ENCODE data around the gene NPTN. TPM values are rescaled to one million over a fixed set of nuclear protein-coding genes. Genes with fewer than 3 reads are reported as not detected.
"Not testable (repeated sequence)": the region's sequence is repeated elsewhere in the genome, so short reads cannot be mapped to it uniquely, and the experiment has no call there.

NPTN gene
- total RNA-seq, 1 donor from 2014 or later, result 139 TPM

- peaks cover 0 to 23% of the 10 kb centered on the region in 2 donors for H3K36me3 ChIP-seq
- H3K4me1 ChIP-seq, result peaks cover 44% of the 10 kb centered on the region
These were observed 55.2 kb downstream of the NPTN start for GRCh38 chr15:73578026-73578425.

GRCh38 chr15:73577593-73577992 is 55.6 kb downstream of the NPTN start:
- not testable (repeated sequence) for H3K4me3 ChIP-seq; H3K9me3 ChIP-seq; DNase-seq (ENCODE audit: extremely low spot score in 2 of 2); H3K27ac ChIP-seq; H3K27me3 ChIP-seq
- intact Hi-C loops (cut with DNase I), result loop anchor here (10.0 kb wide), 1 partner anchor 127 kb away; no protein-coding TSS in a partner anchor
- H3K36me3 ChIP-seq, result peaks cover 0 to 27% of the 10 kb centered on the region in 2 donors
- H3K4me1 ChIP-seq, result peaks cover 46% of the 10 kb centered on the region

More at GRCh38 chr15:73578026-73578425, 55.2 kb downstream of the NPTN start:
- Histone ChIP-seq H3K9me3 (no peaks in the 10 kb centered on the region), H3K4me3 (no peak overlapping the region), H3K27ac (no peak overlapping the region), H3K27me3 (no peaks in the 10 kb centered on the region)
- intact Hi-C loops (cut with DNase I), result loop anchor here (10.0 kb wide), 1 partner anchor 127 kb away; no protein-coding TSS in a partner anchor
- no peak for DNase-seq (ENCODE audit: extremely low spot score in 2 of 2)
- TF ChIP-seq POLR2A (IDR thresholded peaks at IDR 0.05), result no peak
- TF ChIP-seq CTCF (IDR thresholded peaks at IDR 0.05), result no peak
- no peak for TF ChIP-seq POLR2AphosphoS5 (IDR thresholded peaks at IDR 0.05; ENCODE audit: insufficient read depth in 1 of 2, low read depth in 1 of 2)

- Histone ChIP-seq H3K4me1 (peaks cover 46% of the 10 kb centered on the region), H3K4me3 (no peak overlapping the region), H3K27ac (peak overlapping the region; percentile 1), H3K27me3 (no peaks in the 10 kb centered on the region), H3K9me3 (no peaks in the 10 kb centered on the region), H3K36me3 (peaks cover 0 to 30% of the 10 kb centered on the region in 2 donors)
- TF ChIP-seq POLR2AphosphoS5 (IDR thresholded peaks at IDR 0.05; ENCODE audit: insufficient read depth in 1 of 2, low read depth in 1 of 2), result peak in 1 of 2 donors; percentile 30
- no peak for TF ChIP-seq CTCF (IDR thresholded peaks at IDR 0.05)
- DNase-seq (ENCODE audit: extremely low spot score in 2 of 2), result no peak
- intact Hi-C loops (cut with DNase I), result loop anchor here (10.0 kb wide), 1 partner anchor 129 kb away; no protein-coding TSS in a partner anchor
These were observed 57.4 kb downstream of the NPTN start for GRCh38 chr15:73575636-73576247.

GRCh38 chr15:73573572-73573971 is 59.6 kb downstream of the NPTN start:
- H3K4me3 ChIP-seq, result no peak overlapping the region
- no peak overlapping the region for H3K27ac ChIP-seq
- H3K27me3 ChIP-seq, result no peaks in the 10 kb centered on the region
- H3K9me3 ChIP-seq, result no peaks in the 10 kb centered on the region
- peaks cover 46% of the 10 kb centered on the region for H3K4me1 ChIP-seq
- intact Hi-C loops (cut with DNase I), result loop anchor here (10.0 kb wide), 1 partner anchor 131 kb away; no protein-coding TSS in a partner anchor
- peaks cover 0 to 51% of the 10 kb centered on the region in 2 donors for H3K36me3 ChIP-seq
- no peak for DNase-seq (ENCODE audit: extremely low spot score in 2 of 2)
- TF ChIP-seq POLR2AphosphoS5 (IDR thresholded peaks at IDR 0.05; ENCODE audit: insufficient read depth in 1 of 2, low read depth in 1 of 2) (peak in 1 of 2 donors; percentile 22), POLR2A (IDR thresholded peaks at IDR 0.05) (no peak)

DNA sequence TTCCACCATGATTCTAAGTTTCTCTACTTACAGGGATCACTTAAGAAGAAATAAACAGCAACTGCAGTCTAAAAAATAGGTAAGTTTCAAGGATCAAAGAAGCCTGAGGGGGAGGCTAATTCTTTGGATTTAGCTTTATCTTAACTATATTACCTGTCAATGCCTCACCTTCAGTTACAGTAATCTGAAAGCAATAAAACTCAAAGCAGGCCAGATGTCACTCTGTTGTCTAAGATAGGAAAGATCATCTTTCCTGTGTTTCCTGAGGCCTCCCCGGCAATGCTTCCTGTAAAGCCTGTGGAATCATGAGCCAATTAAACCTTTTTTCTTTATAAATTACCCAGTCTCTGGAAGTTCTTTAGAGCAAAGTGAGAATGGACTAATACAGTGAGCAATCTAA is 60.2 kb downstream of the NPTN start:
- no peak for TF ChIP-seq CTCF (IDR thresholded peaks at IDR 0.05)
- TF ChIP-seq POLR2AphosphoS5 (IDR thresholded peaks at IDR 0.05; ENCODE audit: insufficient read depth in 1 of 2, low read depth in 1 of 2), result no peak
- no peak for TF ChIP-seq POLR2A (IDR thresholded peaks at IDR 0.05)
- no peak overlapping the region for H3K4me3 ChIP-seq
- H3K9me3 ChIP-seq, result no peaks in the 10 kb centered on the region
- H3K36me3 ChIP-seq, result peaks cover 0 to 55% of the 10 kb centered on the region in 2 donors
- H3K27ac ChIP-seq, result no peak overlapping the region
- no peak for DNase-seq (ENCODE audit: extremely low spot score in 2 of 2)
- H3K27me3 ChIP-seq, result no peaks in the 10 kb centered on the region
- intact Hi-C loops (cut with DNase I), result loop anchor here (10.0 kb wide), 1 partner anchor 132 kb away; no protein-coding TSS in a partner anchor
- peaks cover 40% of the 10 kb centered on the region for H3K4me1 ChIP-seq

GRCh38 chr15:73572296-73572695 is 60.9 kb downstream of the NPTN start:
- Histone ChIP-seq H3K4me1 (peaks cover 34% of the 10 kb centered on the region), H3K4me3 (no peak overlapping the region), H3K36me3 (peaks cover 0 to 63% of the 10 kb centered on the region in 2 donors), H3K27ac (no peak overlapping the region), H3K9me3 (no peaks in the 10 kb centered on the region), H3K27me3 (no peaks in the 10 kb centered on the region)
- no peak for DNase-seq (ENCODE audit: extremely low spot score in 2 of 2)
- intact Hi-C loops (cut with DNase I), result loop anchor here (10.0 kb wide), 1 partner anchor 133 kb away; no protein-coding TSS in a partner anchor
- no peak for TF ChIP-seq POLR2A (IDR thresholded peaks at IDR 0.05)
- no peak for TF ChIP-seq POLR2AphosphoS5 (IDR thresholded peaks at IDR 0.05; ENCODE audit: insufficient read depth in 1 of 2, low read depth in 1 of 2)
- TF ChIP-seq CTCF (IDR thresholded peaks at IDR 0.05), result no peak

All from vagina (tissue), 2 donors.